ENCODE measurements around the gene TMEM121B.
"Not testable (repeated sequence)": the region's sequence is repeated elsewhere in the genome, so short reads cannot be mapped to it uniquely, and the experiment has no call there.

Gene TMEM121B

GRCh38 chr22:17149076-17149815 lies 28.1 kb upstream of the TMEM121B start:
- no peak for TF ChIP-seq CTCF (IDR thresholded peaks at IDR 0.05; ENCODE audit: control insufficient read depth, extremely low read depth, insufficient read depth)
- DNase-seq (ENCODE audit: low read depth), result peak; percentile 73
- no peak overlapping the region for H3K4me3 ChIP-seq (ENCODE audit: low read depth, low read length)

GRCh38 chr22:17147458-17147857 lies 26.3 kb upstream of the TMEM121B start:
- not testable (repeated sequence) for H3K4me3 ChIP-seq (ENCODE audit: low read depth, low read length); DNase-seq (ENCODE audit: low read depth)

- TF ChIP-seq CTCF (IDR thresholded peaks at IDR 0.05; ENCODE audit: control insufficient read depth, extremely low read depth, insufficient read depth), result no peak
- H3K4me3 ChIP-seq (ENCODE audit: low read depth, low read length), result no peak overlapping the region
- DNase-seq (ENCODE audit: low read depth), result no peak
Observed at GRCh38 chr22:17145021-17145680, 24.0 kb upstream of the TMEM121B start.

- no peak for DNase-seq (ENCODE audit: low read depth)
- H3K4me3 ChIP-seq (ENCODE audit: low read depth, low read length), result no peak overlapping the region
- no peak for TF ChIP-seq CTCF (IDR thresholded peaks at IDR 0.05; ENCODE audit: control insufficient read depth, extremely low read depth, insufficient read depth)
Observed at GRCh38 chr22:17143826-17144225, 22.7 kb upstream of the TMEM121B start.

GRCh38 chr22:17143101-17143500 lies 21.9 kb upstream of the TMEM121B start:
- no peak overlapping the region for H3K4me3 ChIP-seq (ENCODE audit: low read depth, low read length)
- no peak for DNase-seq (ENCODE audit: low read depth)
- no peak for TF ChIP-seq CTCF (IDR thresholded peaks at IDR 0.05; ENCODE audit: control insufficient read depth, extremely low read depth, insufficient read depth)

GRCh38 chr22:17140826-17141766 lies 19.9 kb upstream of the TMEM121B start:
- H3K4me3 ChIP-seq (ENCODE audit: low read depth, low read length), result no peak overlapping the region
- no peak for TF ChIP-seq CTCF (IDR thresholded peaks at IDR 0.05; ENCODE audit: control insufficient read depth, extremely low read depth, insufficient read depth)
- DNase-seq (ENCODE audit: low read depth), result no peak

GRCh38 chr22:17140022-17140421 lies 18.9 kb upstream of the TMEM121B start:
- no peak for TF ChIP-seq CTCF (IDR thresholded peaks at IDR 0.05; ENCODE audit: control insufficient read depth, extremely low read depth, insufficient read depth)
- no peak overlapping the region for H3K4me3 ChIP-seq (ENCODE audit: low read depth, low read length)
- DNase-seq (ENCODE audit: low read depth), result no peak

All from LNCaP clone FGC (cell line).